CD1c-positive myeloid dendritic cell (primary cell): ENCODE data around the gene MYO19.
"Not testable (repeated sequence)": the region's sequence is repeated elsewhere in the genome, so short reads cannot be mapped to it uniquely, and the experiment has no call there.

ENCODE experiments used
- DNase-seq: peaks from one replicate; pipeline ENCODE4 v3.0.0-alpha.2; 2016; ENCODE audit errors: extremely low spot score

Gene MYO19

GRCh38 chr17:36533935-36534839 is 481 bp downstream of the MYO19 start:
- peak; percentile 41 for DNase-seq

GRCh38 chr17:36532435-36532975 is 2.2 kb downstream of the MYO19 start:
- DNase-seq, result no peak

GRCh38 chr17:36529121-36529520 is 5.5 kb downstream of the MYO19 start:
- DNase-seq, result no peak

GRCh38 chr17:36527621-36528250 is 6.9 kb downstream of the MYO19 start:
- no peak for DNase-seq

- no peak for DNase-seq
These were observed 8.8 kb downstream of the MYO19 start for GRCh38 chr17:36525888-36526287.

- DNase-seq, result no peak
These were observed 9.6 kb downstream of the MYO19 start for GRCh38 chr17:36525113-36525512.

- no peak for DNase-seq
These were observed 10.2 kb downstream of the MYO19 start for GRCh38 chr17:36524428-36524876.

GRCh38 chr17:36523113-36523512 is 11.6 kb downstream of the MYO19 start:
- no peak for DNase-seq

- DNase-seq, result no peak
These were observed 18.8 kb downstream of the MYO19 start for GRCh38 chr17:36515837-36516236.

GRCh38 chr17:36514856-36515255 is 19.8 kb downstream of the MYO19 start:
- no peak for DNase-seq

- DNase-seq, result no peak
These were observed 22.0 kb downstream of the MYO19 start for GRCh38 chr17:36512641-36513040.

- no peak for DNase-seq
These were observed 23.5 kb downstream of the MYO19 start for GRCh38 chr17:36511216-36511615.

GRCh38 chr17:36510636-36511035 is 24.0 kb downstream of the MYO19 start:
- no peak for DNase-seq

GRCh38 chr17:36509272-36509985 is 25.2 kb downstream of the MYO19 start:
- DNase-seq, result no peak

GRCh38 chr17:36508439-36508838 is 26.2 kb downstream of the MYO19 start:
- not testable (repeated sequence) for DNase-seq

- DNase-seq, result no peak
These were observed 27.4 kb downstream of the MYO19 start for GRCh38 chr17:36507266-36507665.

GRCh38 chr17:36506831-36507230 is 27.8 kb downstream of the MYO19 start:
- no peak for DNase-seq

GRCh38 chr17:36506249-36506826 is 28.3 kb downstream of the MYO19 start:
- no peak for DNase-seq

- no peak for DNase-seq
These were observed 29.5 kb downstream of the MYO19 start for GRCh38 chr17:36505171-36505570.

GRCh38 chr17:36504156-36504545 is 30.5 kb downstream of the MYO19 start:
- DNase-seq, result no peak

- DNase-seq, result no peak
These were observed 31.1 kb downstream of the MYO19 start for GRCh38 chr17:36503456-36504155.
